GM12891 (cell line): ENCODE data around the gene TXNDC15.

Source experiments
- PAX5 ChIP-seq: IDR thresholded peaks from 2 replicates; pipeline ENCODE4 v1.6.1; 2011; ENCODE audit warnings: low read length, moderate library complexity, mild to moderate bottlenecking; ENCODE audit not compliant: insufficient read depth, severe bottlenecking
- POLR2A ChIP-seq: IDR thresholded peaks from 2 replicates; pipeline ENCODE4 v1.6.1; 2011; ENCODE audit warnings: low read depth, low read length, control low read depth
- POLR2AphosphoS5 ChIP-seq: IDR thresholded peaks from 2 replicates; pipeline ENCODE4 v1.6.1; 2011; ENCODE audit warnings: low read depth, low read length, control low read depth
- POU2F2 ChIP-seq: IDR thresholded peaks from 2 replicates; pipeline ENCODE4 v1.6.1; 2011; ENCODE audit warnings: low read depth, mild to moderate bottlenecking, control low read depth, low read length, moderate library complexity
- SPI1 ChIP-seq: IDR thresholded peaks from 2 replicates; pipeline ENCODE4 v1.6.1; 2011; ENCODE audit warnings: low read depth, low read length, control low read depth
- TAF1 ChIP-seq: IDR thresholded peaks from 2 replicates; pipeline ENCODE4 v1.6.1; 2011; ENCODE audit warnings: low read depth, low read length, control low read depth

- TF ChIP-seq POLR2A (no peak), TAF1 (no peak), POU2F2 (no peak), POLR2AphosphoS5 (no peak), SPI1 (no peak), PAX5 (no peak)
Measured at GRCh38 chr5:134874831-134875655, 872 bp downstream of the TXNDC15 start.
